GM10266 (cell line): ENCODE results near the gene ATP6V0A4.

ENCODE experiments used
- DNase-seq: peaks from one replicate; pipeline ENCODE4 v3.0.0; 2012; ENCODE audit errors: extremely low spot score
- TF ChIP-seq, protein P1 (sequence below): IDR thresholded peaks from 2 replicates; pipeline ENCODE4 v1.5.1; 2012; ENCODE audit warnings: mild to moderate bottlenecking, low read depth; ENCODE audit not compliant: control insufficient read depth, insufficient read depth; ENCODE audit errors: missing control alignments

The ATP6V0A4 gene

DNA sequence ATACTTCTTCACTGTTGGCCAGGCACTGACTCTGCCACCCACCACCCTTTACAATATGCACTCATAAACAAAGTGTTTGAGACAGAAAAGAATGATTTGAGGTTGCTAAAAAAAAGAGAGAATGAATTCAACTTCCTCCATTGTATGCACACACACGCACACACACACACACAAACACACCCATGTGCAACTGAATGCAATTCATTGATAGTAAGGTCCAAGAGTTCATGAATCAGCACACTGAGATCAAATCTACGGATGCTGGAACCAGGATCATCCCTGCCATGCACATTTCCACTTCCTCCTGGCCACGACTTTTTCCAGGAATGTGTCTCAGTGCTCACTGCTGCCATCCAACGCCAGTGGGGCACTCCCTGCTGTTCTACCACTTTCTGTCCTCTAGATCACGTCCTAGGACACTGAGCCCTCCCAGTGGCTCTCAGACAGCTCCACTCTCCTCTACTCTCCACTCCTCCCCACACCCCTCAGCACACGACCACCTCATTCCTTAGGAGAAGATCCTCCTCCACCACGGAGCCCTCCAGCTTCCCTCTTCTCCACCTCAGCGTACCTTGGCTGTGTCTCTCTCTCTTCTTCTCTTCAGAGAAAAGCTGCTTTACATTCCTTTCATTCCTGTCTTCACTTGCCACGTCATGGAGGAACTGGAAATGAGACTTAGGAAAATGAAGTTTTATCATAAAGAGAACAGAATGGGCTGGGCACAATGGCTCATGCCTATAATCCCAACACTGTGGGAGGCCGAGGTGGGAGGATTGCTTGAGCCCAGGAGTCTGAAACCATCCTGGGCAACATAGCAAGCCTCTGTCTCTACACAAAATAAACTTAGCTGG, 12.2 kb downstream of the ATP6V0A4 start:
- TF ChIP-seq, protein P1, sequence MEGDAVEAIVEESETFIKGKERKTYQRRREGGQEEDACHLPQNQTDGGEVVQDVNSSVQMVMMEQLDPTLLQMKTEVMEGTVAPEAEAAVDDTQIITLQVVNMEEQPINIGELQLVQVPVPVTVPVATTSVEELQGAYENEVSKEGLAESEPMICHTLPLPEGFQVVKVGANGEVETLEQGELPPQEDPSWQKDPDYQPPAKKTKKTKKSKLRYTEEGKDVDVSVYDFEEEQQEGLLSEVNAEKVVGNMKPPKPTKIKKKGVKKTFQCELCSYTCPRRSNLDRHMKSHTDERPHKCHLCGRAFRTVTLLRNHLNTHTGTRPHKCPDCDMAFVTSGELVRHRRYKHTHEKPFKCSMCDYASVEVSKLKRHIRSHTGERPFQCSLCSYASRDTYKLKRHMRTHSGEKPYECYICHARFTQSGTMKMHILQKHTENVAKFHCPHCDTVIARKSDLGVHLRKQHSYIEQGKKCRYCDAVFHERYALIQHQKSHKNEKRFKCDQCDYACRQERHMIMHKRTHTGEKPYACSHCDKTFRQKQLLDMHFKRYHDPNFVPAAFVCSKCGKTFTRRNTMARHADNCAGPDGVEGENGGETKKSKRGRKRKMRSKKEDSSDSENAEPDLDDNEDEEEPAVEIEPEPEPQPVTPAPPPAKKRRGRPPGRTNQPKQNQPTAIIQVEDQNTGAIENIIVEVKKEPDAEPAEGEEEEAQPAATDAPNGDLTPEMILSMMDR, result no peak
- DNase-seq, result no peak

DNA sequence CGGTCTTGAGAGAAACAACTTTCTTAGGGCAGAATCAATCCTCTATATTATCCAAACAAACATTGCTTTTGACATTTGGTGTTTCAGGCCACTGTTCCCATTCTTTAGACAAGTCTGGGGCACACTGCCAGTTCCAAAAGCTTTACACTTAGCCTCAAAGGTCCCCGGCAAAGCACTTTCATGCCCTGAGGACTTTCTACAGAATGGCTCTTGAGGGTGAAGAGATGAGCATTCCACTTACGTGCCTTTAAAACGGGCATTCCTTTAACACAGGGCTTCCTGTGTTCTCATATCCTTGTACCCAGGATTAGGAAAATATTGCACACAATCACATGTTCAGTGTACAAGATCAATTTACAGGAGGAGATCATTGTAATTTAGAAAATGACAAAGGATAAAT, 13.3 kb downstream of the ATP6V0A4 start:
- TF ChIP-seq, protein P1, result no peak
- no peak for DNase-seq

DNA sequence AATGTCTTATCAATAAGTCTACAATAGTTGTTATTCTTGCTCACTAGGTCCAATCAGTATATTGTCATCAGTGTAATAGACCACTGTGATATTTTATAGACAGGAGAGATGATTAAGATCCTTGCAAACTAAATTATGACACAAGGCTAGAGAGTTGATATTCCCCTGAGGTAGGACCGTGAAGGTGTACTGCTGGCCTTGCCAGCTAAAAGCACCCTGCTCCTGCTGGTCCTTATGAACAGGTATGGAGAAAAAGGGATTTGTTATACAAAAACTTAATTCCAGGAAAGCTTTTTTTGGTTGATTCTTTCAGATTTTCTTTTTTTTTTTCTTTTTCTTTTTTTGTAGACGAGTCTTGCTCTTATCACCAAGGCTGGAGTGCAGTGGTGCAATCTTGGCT, 17.0 kb downstream of the ATP6V0A4 start:
- TF ChIP-seq, protein P1, result no peak
- DNase-seq, result no peak

DNA sequence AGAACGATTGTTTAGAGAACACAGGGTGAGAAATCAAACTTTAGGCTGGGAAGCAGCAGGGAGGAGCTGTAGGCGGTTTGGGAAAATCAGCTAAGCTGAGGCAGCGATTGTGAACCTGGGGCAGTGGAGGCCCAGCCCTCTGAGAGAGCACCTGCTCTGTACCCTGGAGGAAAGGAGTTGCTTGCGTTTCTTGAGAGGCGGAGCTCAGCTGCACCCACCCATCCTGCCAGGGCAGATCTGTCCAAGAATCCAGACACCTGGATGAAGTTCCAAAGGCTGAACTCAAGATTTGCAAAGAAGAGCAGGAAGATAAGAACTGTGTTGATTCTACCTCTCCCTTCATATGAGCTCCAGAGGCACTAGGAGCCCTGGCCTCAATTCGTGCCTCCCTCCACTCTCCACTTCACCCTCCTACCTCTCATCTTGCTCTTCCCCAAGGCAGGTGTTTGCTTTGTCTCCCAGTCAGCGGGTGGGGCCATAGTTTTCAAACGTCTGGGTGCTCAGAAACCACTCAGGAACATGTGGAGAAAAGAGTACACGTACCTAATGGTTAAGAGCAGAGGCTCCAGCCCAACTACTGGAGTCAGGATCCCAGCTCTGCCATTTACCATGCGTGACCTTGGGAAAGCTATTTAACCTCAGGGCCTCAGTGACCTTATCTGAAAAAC, 21.7 kb downstream of the ATP6V0A4 start:
- TF ChIP-seq, protein P1, result no peak

DNA sequence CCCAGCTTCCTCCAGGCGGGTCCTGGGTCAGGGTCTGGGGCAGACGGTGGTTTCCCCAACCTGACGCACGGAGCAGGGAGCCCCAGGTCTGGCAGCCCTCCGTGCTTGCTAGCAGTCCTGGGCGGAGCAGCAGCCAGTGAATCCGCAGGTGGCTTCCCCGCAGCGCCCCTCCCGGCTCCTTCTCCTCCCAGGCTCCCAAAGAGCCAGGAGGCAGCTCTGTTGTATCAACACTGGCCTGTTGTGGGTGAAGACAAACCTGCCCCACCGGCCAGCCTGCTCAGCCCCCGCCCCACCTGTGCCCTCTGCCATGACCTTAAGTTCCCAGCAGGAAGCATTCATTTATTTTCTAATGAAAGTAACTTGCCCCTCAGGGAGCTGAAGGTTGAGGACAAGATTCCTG, 24.2 kb downstream of the ATP6V0A4 start:
- no peak for DNase-seq

More for the DNA sequence above, 21.7 kb downstream of the ATP6V0A4 start:
- DNase-seq, result no peak

DNA sequence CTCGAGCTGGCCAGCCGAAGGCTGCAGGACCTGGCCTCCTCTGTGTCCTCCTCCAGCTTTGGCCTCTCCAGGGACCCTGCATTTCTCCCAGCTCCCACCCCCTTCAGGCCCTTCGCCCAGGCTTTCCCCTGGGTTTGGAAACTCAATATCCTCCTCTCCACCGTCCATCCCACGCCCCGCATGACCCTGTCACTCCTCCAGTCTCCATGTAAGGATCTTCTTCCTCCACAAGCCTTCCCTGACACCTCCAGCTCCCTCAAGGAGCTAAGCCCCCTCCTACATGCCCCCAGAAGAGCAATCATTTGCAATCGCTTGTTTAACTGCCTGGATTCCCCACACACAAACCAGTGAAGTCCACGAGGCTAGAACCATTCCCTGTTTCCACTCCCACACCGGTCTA, 24.8 kb downstream of the ATP6V0A4 start:
- TF ChIP-seq, protein P1, result no peak
- no peak for DNase-seq

More for the DNA sequence above, 24.2 kb downstream of the ATP6V0A4 start:
- TF ChIP-seq, protein P1, result no peak

DNA sequence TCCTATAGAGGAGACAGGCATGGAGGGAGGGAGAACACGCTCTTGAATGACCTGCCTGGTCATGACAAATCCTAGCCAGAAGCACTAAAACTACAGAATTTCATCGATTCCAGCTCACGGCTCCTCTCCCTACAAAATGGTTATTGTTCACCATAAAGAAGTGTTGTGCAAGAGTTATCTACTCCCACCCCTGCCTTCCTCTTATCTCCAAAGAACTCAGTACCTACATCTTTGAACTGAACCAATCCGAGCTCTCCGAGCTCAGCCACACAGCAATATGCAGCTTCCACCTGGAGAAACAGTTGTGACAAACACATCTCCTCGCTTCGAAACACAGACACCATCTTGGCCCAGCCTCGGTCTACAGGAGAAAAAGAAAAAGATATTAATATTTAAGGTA, 27.1 kb downstream of the ATP6V0A4 start:
- TF ChIP-seq, protein P1, result no peak

More for the DNA sequence above, 27.1 kb downstream of the ATP6V0A4 start:
- no peak for DNase-seq
